ENCODE data around the gene TSPEAR. TPM values are rescaled to one million over a fixed set of nuclear protein-coding genes. Genes with fewer than 3 reads are reported as not detected.

The TSPEAR gene
- total and polyA plus RNA-seq, 2 donors (not counting 1 experiment from before 2014, with no cell fraction given) = not detected

DNA sequence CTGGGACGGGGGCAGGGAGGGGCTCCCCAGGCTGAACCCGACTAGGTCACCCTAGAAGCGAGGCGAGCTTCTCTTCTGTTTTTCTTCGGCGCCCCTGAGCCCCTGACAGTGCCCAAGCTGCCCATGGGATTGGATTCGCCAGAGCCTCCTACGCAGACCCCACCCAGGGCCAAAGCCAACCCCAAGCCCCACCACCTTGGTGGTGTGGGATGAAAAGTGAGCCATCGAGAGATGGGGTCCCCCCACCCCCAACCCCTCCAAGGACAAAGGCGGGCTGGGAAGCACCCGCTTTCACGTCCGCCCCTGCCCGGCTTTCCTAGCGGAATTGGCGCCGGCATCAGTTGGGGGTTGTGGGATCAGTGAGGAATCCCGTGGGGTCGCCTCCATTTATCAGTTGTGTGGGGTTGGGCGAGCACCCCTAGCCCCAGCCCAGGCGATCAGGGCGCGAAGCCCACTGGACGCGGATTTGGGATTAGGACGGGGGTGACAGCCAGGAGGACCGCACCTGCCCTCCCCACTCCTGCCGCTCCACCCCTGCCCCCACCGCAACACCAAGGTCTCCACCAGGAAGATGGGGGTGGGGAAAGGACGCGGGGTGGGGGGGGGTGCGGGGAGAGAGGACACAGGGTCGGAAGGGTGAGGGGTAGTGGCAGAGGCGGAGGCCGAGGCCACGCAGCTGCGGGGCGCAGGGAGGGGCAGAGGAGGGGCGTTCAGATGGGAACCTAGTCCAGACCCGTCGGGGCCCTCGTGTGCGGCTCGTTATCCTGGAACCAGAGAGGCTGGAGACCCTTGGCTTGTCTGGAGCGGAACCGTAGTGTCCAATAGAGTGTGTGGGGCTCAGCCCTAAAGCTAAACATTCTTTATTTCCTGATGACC is 4.4 kb downstream of the TSPEAR start:
- Histone ChIP-seq H2AFZ (ENCODE audit: insufficient read depth, low read depth, low read length, poor library complexity, severe bottlenecking) (no peak overlapping the region), H3K79me2 (ENCODE audit: control insufficient read depth, insufficient read depth, low read length) (no peaks in the 10 kb centered on the region), H3K4me2 (replicated peaks; ENCODE audit: low read depth, low read length, poor library complexity, severe bottlenecking) (no peak overlapping the region), H3K27ac (ENCODE audit: low read length in 2 of 2) (no peak overlapping the region), H3K36me3 (replicated peaks in 1 of 2; ENCODE audit: control extremely low read depth in 1 of 2, control insufficient read depth in 1 of 2, extremely low read depth in 1 of 2, insufficient read depth in 2 of 2, low read length in 1 of 2) (no peaks in the 10 kb centered on the region), H3K27me3 (replicated peaks in 1 of 4; ENCODE audit: control extremely low read depth in 1 of 4, control insufficient read depth in 3 of 4, insufficient read depth in 4 of 4, low read length in 3 of 4) (peaks cover 0 to 82% (median 41%) of the 10 kb centered on the region in 4 experiments), H3K9me3 (ENCODE audit: control extremely low read depth in 1 of 3, control insufficient read depth in 2 of 3, insufficient read depth in 1 of 3, low read length in 2 of 3) (peaks cover 0 to 34% (median 7%) of the 10 kb centered on the region in 3 donors), H3K4me3 (ENCODE audit: control extremely low read depth in 1 of 5, extremely low read depth in 1 of 5, insufficient read depth in 1 of 5, low read depth in 2 of 5, low read length in 4 of 5) (no peak overlapping the region), H3K9ac (ENCODE audit: low read length) (no peak overlapping the region), H4K20me1 (ENCODE audit: control insufficient read depth, insufficient read depth, low read length, poor library complexity, severe bottlenecking) (no peaks in the 10 kb centered on the region), H3K4me1 (ENCODE audit: control insufficient read depth in 2 of 2, insufficient read depth in 2 of 2, low read length in 2 of 2) (peaks cover 6 to 9% of the 10 kb centered on the region in 2 donors)
- intact Hi-C loops (cut with micrococcal nuclease) = no loop called here
- TF ChIP-seq, protein P1, sequence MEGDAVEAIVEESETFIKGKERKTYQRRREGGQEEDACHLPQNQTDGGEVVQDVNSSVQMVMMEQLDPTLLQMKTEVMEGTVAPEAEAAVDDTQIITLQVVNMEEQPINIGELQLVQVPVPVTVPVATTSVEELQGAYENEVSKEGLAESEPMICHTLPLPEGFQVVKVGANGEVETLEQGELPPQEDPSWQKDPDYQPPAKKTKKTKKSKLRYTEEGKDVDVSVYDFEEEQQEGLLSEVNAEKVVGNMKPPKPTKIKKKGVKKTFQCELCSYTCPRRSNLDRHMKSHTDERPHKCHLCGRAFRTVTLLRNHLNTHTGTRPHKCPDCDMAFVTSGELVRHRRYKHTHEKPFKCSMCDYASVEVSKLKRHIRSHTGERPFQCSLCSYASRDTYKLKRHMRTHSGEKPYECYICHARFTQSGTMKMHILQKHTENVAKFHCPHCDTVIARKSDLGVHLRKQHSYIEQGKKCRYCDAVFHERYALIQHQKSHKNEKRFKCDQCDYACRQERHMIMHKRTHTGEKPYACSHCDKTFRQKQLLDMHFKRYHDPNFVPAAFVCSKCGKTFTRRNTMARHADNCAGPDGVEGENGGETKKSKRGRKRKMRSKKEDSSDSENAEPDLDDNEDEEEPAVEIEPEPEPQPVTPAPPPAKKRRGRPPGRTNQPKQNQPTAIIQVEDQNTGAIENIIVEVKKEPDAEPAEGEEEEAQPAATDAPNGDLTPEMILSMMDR (IDR thresholded peaks at IDR 0.05) = no peak
- TF ChIP-seq EZH2 (IDR thresholded peaks at IDR 0.05; ENCODE audit: borderline replicate concordance, insufficient read depth, low read depth, low read length, poor library complexity, severe bottlenecking) = no peak
- 11% methylated on average over 28 of the region's 46 CpGs for whole genome bisulfite sequencing (ENCODE audit: insufficient coverage)
- ChIA-PET CTCF (no interaction called here), POLR2A (no interaction called here)
- no peak overlapping the region for H3K4me3 Mint-ChIP-seq
- peaks cover 3% of the 10 kb centered on the region for H3K4me1 Mint-ChIP-seq
- DNase-seq (no peak), ATAC-seq (ENCODE audit: low read depth) (no peak)
- no peak overlapping the region for H3K27ac Mint-ChIP-seq
- peaks cover 4% of the 10 kb centered on the region for H3K9me3 Mint-ChIP-seq (ENCODE audit: insufficient read depth)
- H3K27me3 Mint-ChIP-seq = peaks cover 56% of the 10 kb centered on the region

DNA sequence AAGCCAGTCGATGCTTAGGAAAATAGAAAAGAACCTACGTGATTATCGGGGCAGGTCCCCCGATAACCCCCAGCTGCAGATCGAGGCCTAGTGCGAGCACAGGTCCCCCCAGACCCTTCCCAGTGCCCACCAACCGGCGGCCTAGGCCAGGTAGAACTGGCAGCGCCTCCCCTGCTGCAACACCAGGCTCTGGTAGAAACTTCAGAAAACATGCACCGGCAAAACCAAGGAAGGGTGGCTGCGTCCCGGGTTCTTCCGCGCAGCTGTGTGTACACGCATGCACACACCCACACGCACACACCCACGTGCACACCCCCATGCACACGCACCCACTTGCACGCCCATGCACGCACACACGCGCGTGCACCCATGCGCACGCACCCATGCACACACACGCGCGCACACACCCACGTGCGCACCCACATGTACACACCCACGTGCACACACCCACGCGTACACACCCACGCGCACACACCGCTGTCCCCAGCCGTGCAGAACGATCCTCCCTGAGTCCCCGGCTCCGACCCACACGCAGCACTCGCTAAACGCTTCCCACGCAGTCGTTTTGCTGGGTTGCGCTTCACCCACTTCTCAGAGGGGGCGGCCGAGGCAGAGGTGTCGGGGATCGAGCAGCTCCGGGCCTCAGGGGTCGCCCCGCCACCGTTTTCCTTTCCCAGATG is 5.2 kb downstream of the TSPEAR start:
- ATAC-seq (ENCODE audit: low read depth) (no peak), DNase-seq (no peak)
- Histone ChIP-seq H3K9ac (ENCODE audit: low read length) (no peak overlapping the region), H3K4me2 (replicated peaks; ENCODE audit: low read depth, low read length, poor library complexity, severe bottlenecking) (no peak overlapping the region), H3K9me3 (ENCODE audit: control extremely low read depth in 1 of 3, control insufficient read depth in 2 of 3, insufficient read depth in 1 of 3, low read length in 2 of 3) (peaks cover 0 to 34% (median 7%) of the 10 kb centered on the region in 3 donors), H3K4me1 (ENCODE audit: control insufficient read depth in 2 of 2, insufficient read depth in 2 of 2, low read length in 2 of 2) (peaks cover 4% of the 10 kb centered on the region in 2 donors), H2AFZ (ENCODE audit: insufficient read depth, low read depth, low read length, poor library complexity, severe bottlenecking) (no peak overlapping the region), H3K79me2 (ENCODE audit: control insufficient read depth, insufficient read depth, low read length) (no peaks in the 10 kb centered on the region), H4K20me1 (ENCODE audit: control insufficient read depth, insufficient read depth, low read length, poor library complexity, severe bottlenecking) (no peaks in the 10 kb centered on the region), H3K27me3 (replicated peaks in 1 of 4; ENCODE audit: control extremely low read depth in 1 of 4, control insufficient read depth in 3 of 4, insufficient read depth in 4 of 4, low read length in 3 of 4) (peaks cover 0 to 83% (median 37%) of the 10 kb centered on the region in 4 experiments), H3K4me3 (ENCODE audit: control extremely low read depth in 1 of 5, extremely low read depth in 1 of 5, insufficient read depth in 1 of 5, low read depth in 2 of 5, low read length in 4 of 5) (no peak overlapping the region), H3K36me3 (replicated peaks in 1 of 2; ENCODE audit: control extremely low read depth in 1 of 2, control insufficient read depth in 1 of 2, extremely low read depth in 1 of 2, insufficient read depth in 2 of 2, low read length in 1 of 2) (no peaks in the 10 kb centered on the region), H3K27ac (ENCODE audit: low read length in 2 of 2) (no peak overlapping the region)
- Mint-ChIP-seq H3K27ac (no peak overlapping the region), H3K9me3 (ENCODE audit: insufficient read depth) (peaks cover 4% of the 10 kb centered on the region), H3K27me3 (peaks cover 57% of the 10 kb centered on the region), H3K4me1 (peaks cover 2% of the 10 kb centered on the region), H3K4me3 (no peak overlapping the region)
- TF ChIP-seq EZH2 (IDR thresholded peaks at IDR 0.05; ENCODE audit: borderline replicate concordance, insufficient read depth, low read depth, low read length, poor library complexity, severe bottlenecking) = no peak
- TF ChIP-seq, protein P1 (IDR thresholded peaks at IDR 0.05) = no peak
- POLR2A ChIA-PET = no interaction called here
- WGBS (ENCODE audit: insufficient coverage) = 23% methylated on average over 54 of the region's 54 CpGs
- CTCF ChIA-PET = no interaction called here
- intact Hi-C loops (cut with micrococcal nuclease) = no loop called here

All from B cell (primary cell).